ENCODE results near the gene DOC2B. TPM values are rescaled to one million over a fixed set of nuclear protein-coding genes. Genes with fewer than 3 reads are reported as not detected.
A peak's percentile ranks its signal among the peaks of the same experiment; 100 is the strongest.
"Not testable (repeated sequence)": the region's sequence is repeated elsewhere in the genome, so short reads cannot be mapped to it uniquely, and the experiment has no call there.

DOC2B gene
- total RNA-seq, 1 donor from 2014 or later, result 3.9 TPM

DNA sequence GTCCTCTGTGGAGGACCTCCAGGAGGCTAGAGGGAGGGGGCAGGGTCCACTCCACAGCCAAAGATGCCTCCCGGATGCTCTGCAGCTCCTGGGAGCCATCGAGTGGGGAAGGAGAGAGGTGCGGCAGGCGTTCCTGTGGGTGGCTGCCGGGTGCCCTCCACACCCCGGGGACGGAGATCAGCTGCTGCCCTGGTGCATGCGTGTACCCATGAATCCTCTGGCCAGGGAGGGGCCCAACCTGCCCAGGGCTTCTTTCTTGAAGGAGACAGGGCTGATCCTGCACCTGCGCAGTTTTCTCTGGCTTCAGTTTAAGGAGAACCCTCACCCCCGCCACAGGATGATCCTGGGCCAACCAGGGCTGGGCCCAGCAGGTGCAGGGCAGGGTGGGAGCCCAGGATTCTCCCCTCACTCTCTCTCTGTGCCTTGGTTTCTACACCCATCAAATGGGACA, 33.5 kb upstream of the DOC2B start:
- intact Hi-C loops (cut with micrococcal nuclease), result no loop called here
- DNase-seq (no peak), ATAC-seq (no peak)

DNA sequence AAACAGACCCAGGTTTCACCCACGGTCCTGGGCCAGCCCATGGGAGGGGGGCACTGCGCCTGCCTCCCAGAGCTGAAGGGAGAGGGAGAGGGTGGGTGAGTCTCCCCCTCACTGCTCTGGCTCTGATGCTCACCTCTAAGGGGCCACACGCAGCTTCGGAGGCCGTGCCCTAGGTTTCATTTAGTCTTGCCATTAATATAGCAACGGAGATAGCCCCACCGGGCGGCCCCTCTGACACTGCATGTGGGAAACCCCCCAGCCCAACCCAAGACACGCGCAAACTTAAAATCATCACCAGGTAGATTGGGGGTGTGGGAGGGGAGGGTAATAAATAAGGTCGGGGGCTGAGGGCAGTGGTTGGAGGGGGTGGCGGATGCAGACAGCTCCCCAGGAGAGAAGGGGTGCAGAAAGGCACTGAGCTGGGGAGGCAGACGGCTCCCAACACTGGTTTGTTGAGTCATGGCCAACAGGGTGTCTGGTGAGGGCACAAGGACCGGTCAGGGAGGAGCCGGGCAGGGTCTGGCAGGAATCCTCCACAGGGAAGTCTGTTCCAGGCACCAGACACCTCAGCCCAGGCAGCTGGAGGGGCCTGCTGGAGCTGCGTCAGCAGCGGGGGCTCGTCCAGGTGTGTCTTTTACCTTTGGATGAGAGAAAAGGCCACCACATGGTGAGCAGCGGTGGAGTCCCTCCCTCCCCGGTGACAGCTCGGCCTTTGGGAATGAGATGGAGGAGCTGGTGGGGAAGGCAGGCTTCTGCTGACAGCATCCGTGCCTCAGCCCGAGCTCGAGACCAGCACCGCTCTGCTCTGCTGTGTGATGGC, 32.0 kb upstream of the DOC2B start:
- intact Hi-C loops (cut with micrococcal nuclease), result no loop called here
- ATAC-seq, result no peak
- DNase-seq, result no peak

DNA sequence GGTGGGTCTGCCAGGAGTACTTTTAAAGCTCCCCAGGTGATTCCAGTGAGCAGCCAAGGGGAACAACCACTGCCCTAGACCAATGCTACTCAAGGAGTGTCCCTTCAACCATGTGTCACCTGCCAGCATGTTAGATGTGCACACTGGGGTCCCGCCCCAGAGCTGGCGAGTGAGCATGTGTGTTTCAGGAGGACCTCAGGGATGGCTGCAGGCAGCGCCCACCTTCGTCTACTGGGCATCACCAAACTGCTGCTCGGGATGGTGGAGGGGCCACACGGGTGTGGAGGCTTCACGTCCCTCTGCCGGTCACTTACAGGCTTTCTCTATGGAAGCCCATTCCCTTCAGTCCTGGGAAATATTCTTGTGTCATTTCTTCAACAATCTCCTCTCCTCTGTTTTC, 29.0 kb upstream of the DOC2B start:
- ATAC-seq (no peak), DNase-seq (no peak)
- intact Hi-C loops (cut with micrococcal nuclease), result no loop called here

DNA sequence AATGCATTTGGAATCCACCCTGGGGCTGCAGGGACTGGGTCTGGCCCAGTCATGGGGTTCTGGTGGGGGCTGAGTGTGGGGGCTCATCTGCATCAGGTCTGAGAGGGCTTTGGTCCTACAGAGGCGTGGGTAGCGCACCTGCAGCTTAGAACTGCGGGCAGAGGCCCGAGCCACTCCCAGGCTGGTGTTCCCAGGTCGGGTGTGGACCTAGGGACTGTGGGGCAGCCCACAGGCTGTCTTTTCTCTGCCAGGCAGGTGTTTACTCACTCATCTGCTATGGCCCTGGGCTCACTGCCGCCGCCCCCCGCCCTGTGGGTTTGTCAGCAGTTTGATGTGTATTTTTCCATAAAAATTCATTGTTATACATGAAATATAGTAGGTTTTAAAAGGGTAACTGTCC, 27.0 kb upstream of the DOC2B start:
- intact Hi-C loops (cut with micrococcal nuclease), result no loop called here
- DNase-seq (no peak), ATAC-seq (no peak)

DNA sequence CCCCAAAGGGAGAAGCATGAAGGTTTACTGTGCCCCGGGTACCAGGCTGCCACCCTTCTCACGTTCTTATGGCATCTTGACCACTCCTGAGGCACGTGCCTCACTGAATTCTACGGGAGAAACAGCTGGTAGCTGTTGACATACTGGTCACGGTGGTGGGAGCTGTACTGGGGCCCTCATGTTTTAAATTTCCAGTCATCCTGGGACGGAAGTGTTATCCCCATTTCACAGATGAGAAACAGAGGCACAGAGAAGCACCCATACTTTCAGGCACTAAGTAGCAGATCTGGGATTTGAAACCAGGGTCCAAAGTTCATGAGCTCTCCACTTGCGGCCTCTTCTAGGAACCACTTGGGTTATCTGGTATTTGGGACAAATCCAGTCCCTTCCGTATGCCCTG, 26.3 kb upstream of the DOC2B start:
- no peak for DNase-seq
- no peak for ATAC-seq
- intact Hi-C loops (cut with micrococcal nuclease), result no loop called here

DNA sequence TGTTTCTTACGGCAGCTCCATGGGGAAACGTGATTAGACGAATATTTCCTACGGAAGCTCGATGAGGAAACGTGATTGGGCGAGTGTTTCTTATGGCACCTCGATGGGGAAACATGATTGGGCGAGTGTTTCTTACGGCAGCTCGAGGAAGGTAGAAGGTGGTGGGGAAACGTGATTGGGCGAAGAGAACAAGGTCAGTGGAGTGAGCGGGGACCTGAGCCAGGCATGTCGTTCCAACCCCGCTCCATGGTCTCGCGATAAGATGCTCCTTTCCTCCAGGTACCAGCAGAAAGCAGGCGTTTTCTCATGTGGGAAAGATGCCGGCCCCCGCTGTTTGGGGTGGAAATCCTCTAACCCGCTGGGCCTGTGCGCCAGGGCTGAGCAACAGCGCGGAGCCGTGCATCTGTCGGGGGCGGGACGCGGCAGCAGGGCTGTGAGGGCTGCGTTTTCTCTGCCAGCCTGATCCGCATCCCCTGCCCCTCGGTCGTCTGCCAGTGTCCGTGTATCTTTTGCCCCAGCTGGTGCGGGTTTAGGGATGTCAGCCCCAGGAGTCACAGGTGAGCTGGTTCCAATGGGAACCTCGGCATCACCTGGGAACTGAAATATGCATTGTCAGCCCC, 25.6 kb upstream of the DOC2B start:
- intact Hi-C loops (cut with micrococcal nuclease), result no loop called here
- ATAC-seq, result no peak
- DNase-seq, result no peak

DNA sequence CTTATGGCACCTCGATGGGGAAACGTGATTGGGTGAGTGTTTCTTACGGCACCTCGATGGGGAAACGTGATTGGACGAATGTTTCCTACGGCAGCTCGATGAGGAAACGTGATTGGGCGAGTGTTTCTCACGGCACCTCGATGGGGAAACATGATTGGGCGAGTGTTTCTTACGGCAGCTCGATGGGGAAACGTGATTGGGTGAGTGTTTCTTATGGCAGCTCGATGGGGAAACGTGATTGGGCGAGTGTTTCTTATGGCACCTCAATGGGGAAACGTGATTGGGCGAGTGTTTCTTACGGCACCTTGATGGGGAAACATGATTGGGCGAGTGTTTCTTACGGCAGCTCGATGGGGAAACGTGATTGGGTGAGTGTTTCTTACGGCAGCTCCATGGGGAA, 25.0 kb upstream of the DOC2B start:
- intact Hi-C loops (cut with micrococcal nuclease); ATAC-seq; DNase-seq: not testable (repeated sequence)

DNA sequence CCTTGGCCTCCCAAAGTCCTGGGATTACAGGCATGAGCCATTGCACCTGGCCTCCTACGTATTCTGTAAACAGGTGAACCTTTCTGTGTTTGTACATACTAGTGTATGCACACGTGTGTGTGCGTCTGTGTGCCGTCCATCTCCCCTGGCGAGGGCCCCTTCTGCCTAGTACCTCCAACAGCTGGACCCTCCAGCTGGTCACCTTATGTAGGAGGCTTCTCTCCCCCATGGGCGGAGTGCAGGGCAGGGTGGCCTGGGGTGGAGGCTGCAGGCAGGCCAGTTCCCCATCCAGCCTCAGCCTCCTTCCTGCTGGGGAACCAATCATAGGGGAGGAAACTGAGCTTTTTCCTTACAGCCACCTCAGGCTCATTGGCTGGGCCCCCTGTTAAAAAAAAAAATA, 24.4 kb upstream of the DOC2B start:
- intact Hi-C loops (cut with micrococcal nuclease), result no loop called here

DNA sequence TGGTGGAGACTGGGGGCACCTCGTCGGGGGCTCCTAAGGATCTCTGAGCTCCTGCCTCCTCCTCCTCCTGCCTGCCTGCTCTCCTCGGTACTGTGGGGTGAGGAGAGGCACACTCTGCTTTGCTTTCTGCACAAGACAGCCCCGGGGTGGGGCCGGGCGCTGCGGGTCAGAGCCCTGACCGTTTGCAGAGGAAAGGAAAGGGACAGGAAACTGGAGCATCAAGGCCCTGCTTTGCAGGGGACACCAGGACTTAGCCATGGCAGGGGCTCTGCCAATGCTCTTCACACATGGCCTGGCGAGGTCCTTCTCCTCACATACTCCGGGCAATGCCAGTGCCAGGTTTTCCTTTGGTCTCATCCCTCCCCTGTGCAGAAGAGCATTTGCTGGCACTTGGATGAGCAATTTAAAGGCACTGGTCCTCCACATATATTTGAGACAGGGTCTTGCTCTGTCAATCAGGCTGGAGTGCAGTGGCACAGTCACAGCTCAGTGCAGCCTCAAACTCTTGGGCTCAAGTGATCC, 23.8 kb upstream of the DOC2B start:
- ATAC-seq, result no peak
- intact Hi-C loops (cut with micrococcal nuclease), result no loop called here
- DNase-seq, result no peak

More for the DNA sequence above, 24.4 kb upstream of the DOC2B start:
- DNase-seq (no peak), ATAC-seq (no peak)

DNA sequence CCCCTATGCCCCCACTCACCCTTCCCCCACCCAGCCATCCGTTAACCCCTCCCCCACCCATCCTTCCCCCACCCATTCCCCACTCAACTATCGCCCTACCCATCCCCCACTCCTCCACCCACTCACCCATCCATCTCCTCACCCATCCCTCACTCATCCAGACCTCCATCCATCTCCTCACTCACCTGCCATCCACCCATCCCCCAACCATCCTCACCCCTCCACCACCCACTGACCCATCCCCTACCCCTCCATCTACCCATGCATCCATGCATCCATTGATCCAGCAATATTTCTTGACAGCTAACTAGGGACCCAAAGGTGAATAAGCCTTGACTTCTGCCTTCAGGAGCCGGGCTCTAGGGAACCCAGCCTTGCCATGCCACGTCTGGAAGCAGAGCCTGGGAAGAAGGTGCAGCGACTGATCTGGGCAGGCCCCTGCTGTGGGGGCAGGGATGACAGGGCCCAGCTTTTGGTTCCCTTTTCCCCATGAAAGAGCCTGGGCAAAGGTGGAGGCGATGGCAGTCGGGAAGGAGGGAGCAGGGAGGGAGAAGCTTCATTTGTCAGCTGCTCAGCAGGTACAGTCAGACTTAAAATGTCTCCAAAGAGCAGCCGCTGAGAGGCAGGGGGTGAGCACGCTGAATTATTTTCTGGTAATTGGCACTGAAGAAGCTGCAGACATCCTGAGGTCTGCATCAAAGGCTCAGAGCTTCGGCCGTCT, 23.1 kb upstream of the DOC2B start:
- ATAC-seq, result no peak
- intact Hi-C loops (cut with micrococcal nuclease), result no loop called here
- no peak for DNase-seq

DNA sequence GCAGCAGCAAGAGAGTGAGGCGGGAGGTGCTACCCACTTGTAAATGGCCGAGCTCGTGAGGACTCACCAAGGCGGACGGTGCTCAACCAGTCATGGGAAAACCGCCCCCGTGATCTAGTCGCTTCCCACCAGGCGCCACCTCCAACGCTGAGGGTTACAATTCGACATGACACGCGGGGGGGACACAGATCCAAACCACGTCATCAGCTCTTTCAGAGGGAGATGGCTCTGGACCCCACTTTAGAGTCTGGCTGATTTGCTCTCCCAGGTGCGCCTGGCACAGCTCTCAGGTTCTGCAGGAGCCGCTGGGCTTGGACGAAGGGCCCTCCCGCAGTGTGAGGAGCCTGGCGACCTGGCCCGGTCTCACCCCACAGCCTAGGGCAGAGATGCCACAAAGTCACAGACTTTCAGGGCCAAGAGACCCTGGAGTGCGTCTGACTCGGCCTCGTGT, 21.1 kb upstream of the DOC2B start:
- intact Hi-C loops (cut with micrococcal nuclease), result no loop called here
- ATAC-seq (no peak), DNase-seq (no peak)

DNA sequence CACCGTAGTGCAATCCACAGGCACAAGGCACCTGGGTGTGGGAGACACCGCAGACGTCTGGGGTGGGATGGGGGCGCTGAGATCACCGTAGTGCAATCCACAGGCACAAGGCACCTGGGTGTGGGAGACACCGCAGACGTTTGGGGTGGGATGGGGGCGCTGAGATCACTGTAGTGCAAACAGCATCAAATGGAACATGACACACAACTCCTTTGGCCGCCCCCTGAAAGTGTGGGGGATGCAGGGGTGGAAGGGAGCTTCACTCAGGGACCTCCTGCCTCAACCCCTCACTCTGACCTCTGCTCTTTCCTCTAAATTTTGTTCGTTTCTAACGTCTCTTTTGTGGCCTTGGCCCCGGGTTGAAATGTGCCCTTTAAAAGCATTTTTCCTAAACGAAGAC, 20.3 kb upstream of the DOC2B start:
- intact Hi-C loops (cut with micrococcal nuclease); DNase-seq; ATAC-seq: not testable (repeated sequence)

DNA sequence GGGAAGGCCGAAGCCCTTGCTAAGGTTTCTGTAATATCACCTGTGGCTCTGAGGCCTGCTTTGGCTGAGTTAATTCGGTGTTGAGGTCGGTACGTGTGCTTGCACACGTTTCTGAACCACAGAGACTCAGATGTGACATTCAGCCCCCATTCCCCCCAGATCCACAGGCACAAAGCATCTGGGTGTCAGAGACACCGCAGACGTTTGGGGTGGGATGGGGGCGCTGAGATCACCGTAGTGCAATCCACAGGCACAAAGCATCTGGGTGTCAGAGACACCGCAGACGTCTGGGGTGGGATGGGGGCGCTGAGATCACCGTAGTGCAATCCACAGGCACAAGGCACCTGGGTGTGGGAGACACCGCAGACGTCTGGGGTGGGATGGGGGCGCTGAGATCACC, 19.8 kb upstream of the DOC2B start:
- intact Hi-C loops (cut with micrococcal nuclease); DNase-seq; ATAC-seq: not testable (repeated sequence)

DNA sequence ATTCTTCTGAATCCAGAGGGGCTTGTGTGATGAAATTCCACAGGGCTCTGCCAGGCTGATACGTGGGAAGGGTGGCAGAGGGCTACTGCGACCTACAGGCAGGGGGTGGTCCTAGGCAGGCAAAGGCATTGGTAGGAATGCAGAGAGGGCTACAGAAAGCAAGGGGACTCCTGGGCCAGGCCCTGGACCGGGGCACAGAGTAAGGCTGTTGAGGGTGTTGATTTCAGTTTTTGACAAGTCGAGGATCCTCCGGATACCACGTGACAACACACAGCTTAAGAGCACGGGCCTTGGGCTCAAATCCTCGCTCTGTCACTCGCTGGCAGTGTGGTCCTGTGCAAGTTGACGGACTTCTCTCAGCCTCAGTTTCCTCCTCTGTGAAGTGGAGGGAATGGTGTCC, 19.1 kb upstream of the DOC2B start:
- intact Hi-C loops (cut with micrococcal nuclease), result no loop called here
- ATAC-seq, result peak; percentile 27
- DNase-seq, result no peak

DNA sequence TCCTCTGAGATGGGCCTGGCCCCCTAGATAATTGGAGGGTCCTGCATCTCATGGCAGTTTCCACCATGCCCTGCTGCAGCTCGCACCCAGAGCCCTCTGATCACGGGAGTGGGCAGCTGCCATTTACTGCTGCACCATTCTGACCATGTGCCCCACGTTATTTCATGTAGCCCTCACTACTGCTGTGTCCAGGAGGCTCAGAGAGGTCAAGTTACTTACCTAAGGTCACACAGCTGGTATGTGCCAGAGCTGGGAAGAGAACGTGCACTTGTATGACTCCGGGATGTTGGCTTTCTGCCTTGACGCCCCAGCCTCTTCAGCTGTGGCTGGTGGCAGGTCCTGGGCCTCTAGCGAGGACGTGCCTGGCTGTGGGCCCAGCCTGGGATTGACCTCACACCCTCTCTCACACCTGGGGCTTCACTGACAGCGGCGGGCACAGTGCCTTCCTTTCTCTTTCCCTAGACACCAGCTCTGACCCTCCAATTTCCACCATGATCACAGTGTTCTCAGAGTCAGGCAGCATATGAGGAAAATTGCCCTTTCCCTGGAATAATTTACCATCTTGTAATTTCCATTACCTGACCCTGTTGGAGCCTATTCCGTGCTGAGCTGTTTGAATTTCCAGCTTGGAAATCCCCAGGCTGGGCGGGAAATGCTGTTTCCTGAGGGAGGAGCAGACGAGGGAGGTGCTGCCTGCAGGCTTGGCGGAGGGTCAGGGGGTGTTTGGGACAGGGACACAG, 18.5 kb upstream of the DOC2B start:
- ATAC-seq, result peak; percentile 62
- peak; percentile 60 for DNase-seq
- intact Hi-C loops (cut with micrococcal nuclease), result no loop called here

DNA sequence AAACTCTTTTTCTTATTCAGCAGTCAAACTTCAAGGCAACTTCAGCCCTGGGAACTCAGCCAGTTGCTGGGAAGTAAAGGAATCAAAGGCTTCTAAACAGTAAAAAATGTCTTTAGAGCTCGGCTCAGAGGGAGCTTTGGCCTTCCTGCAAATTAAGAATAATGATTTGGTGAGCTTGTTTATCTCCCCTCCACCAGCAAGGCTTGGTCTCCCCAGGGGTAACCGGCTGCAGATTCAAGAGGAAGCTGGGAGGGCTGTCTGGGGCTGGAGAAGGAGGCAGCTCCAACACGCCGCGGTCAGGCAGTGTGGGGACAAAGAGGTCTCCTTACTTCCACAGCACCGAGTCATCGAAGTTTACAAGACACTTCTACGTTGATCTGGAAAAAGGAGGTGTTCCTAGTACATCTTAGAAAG, 17.7 kb upstream of the DOC2B start:
- DNase-seq, result no peak
- ATAC-seq, result peak; percentile 41
- intact Hi-C loops (cut with micrococcal nuclease), result no loop called here

DNA sequence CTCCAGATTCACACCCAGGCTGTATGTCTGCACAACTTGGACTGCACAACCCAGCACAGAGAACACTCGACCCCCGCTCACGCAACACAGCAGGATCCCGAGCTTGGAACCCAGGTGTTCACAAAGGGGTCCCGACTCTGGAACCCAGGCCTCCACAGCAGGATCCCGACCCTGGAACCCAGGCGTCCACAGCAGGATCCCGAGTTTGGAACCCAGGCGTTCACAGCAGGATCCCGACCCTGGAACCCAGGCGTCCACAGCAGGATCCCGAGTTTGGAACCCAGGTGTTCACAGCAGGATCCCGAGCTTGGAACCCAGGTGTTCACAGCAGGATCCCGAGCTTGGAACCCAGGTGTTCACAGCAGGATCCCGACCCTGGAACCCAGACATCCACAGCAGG, 16.8 kb upstream of the DOC2B start:
- intact Hi-C loops (cut with micrococcal nuclease); DNase-seq; ATAC-seq: not testable (repeated sequence)

DNA sequence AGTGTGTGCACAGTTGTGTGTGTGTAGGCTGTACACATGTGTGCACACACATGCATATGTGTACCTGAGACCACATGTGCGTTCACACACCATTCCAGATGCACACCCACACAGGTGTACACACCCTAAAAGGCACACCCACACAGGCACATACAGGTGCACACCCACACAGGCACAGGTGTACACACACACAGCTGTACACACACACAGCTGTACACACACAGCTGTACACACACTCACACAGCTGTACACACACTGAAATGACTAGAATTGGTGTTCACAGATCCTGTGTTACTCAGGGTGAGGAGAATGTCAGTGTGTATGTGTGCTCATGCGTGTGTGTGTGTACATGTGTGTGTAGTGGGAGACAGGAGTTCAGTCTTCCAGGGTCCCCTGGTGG, 15.9 kb upstream of the DOC2B start:
- ATAC-seq (no peak), DNase-seq (no peak)
- intact Hi-C loops (cut with micrococcal nuclease), result no loop called here

Measured in left ventricle myocardium superior (tissue), 1 donor.